Motor neuron (in vitro differentiated cells): ENCODE data around the gene BEX2. TPM values are rescaled to one million over a fixed set of nuclear protein-coding genes. Genes with fewer than 3 reads are reported as not detected.
A peak's percentile ranks its signal among the peaks of the same experiment; 100 is the strongest.
"Not testable (repeated sequence)": the region's sequence is repeated elsewhere in the genome, so short reads cannot be mapped to it uniquely, and the experiment has no call there.

Source experiments
- ATAC-seq, 8 experiments: fragments of 200-7000 bp; cut with Tn5 transposase; replicated peaks in 6 of 8; 2 replicates each; pipeline ENCODE4 v1.8.0; 2021; ENCODE audit warnings: mild to moderate bottlenecking in 8 of 8, moderate library complexity in 8 of 8
- H3K27ac ChIP-seq, 2 donors: fragments of 250-450 bp; sonication (Bioruptor Pico); 2 replicates each; pipeline ENCODE4 v1.9.0; 2021; ENCODE audit warnings: antibody characterized with exemption in 2 of 2, mild to moderate bottlenecking in 2 of 2, moderate library complexity in 1 of 2
- H3K4me1 ChIP-seq, 2 donors: fragments of 250-450 bp; sonication (Bioruptor Pico); replicated peaks in 1 of 2; 2 replicates each; pipeline ENCODE4 v1.6.1; 2021; ENCODE audit warnings: antibody characterized with exemption in 2 of 2, mild to moderate bottlenecking in 2 of 2, moderate library complexity in 1 of 2
- H3K4me3 ChIP-seq, 5 donors: fragments of 250-450 bp; sonication (Bioruptor Pico); 2 replicates each; pipeline ENCODE4 v1.9.0; 2021; ENCODE audit warnings: antibody characterized with exemption in 5 of 5, mild to moderate bottlenecking in 5 of 5, moderate library complexity in 4 of 5
- WGBS, 10 experiments: fragments of 450-650 bp; shearing (Covaris generic); methylation state at CpG; one replicate each; pipeline ENCODE4 v1.0.0; 2022; 5-methylcytosine and 5-hydroxymethylcytosine counted together
- in situ Hi-C, 9 experiments: fragments of 400-800 bp; cut with MboI; loops; one replicate each; pipeline ENCODE4 v1.15.0; 2021; ENCODE audit warnings: low sequenced_read_pairs in 9 of 9, low pct_unique_long_range_greater_than_20kb in 2 of 9; ENCODE audit not compliant: unreplicated experiment in 9 of 9
- total RNA-seq, 8 experiments: library from RNA; unstranded; fragments of 300-600 nt; gene quantifications; 2 replicates each; pipeline versions ENCODE4 v1.2.3 to v1.2.4, GENCODE V29; 2022

Gene BEX2
- total RNA-seq, 8 experiments from 2014 or later: 1.5 to 166 (median 99.5) TPM

- H3K4me3 ChIP-seq: peak overlapping the region in 3 of 5 donors; percentile 68 to 98 (median 91)
- no peak overlapping the region for H3K27ac ChIP-seq
- peaks cover 5% of the 10 kb centered on the region in 2 donors for H3K4me1 ChIP-seq
- in situ Hi-C loops: no loop called here
- ATAC-seq: no peak
- 54 to 100% (median 80%) methylated on average over 1 to 3 of the region's 3 CpGs; no CpG with 5 or more reads in 1 of the 10 experiments for WGBS, 10 experiments
Observed at GRCh38 chrX:103311399-103311780, 600 bp upstream of the BEX2 start.

GRCh38 chrX:103309860-103310554 is 783 bp downstream of the BEX2 start:
- peaks cover 5% of the 10 kb centered on the region in 2 donors for H3K4me1 ChIP-seq
- H3K4me3 ChIP-seq: peak overlapping the region; percentile 68 to 98 (median 91)
- 40 to 95% (median 76%) methylated on average over 1 to 5 of the region's 32 CpGs; no CpG with 5 or more reads in 5 of the 10 experiments for WGBS, 10 experiments
- ATAC-seq: peak in 2 of 8 experiments; percentile 3 to 20
- H3K27ac ChIP-seq: peak overlapping the region; percentile 87 to 95
- in situ Hi-C loops: no loop called here

GRCh38 chrX:103305666-103306065 is 5.1 kb downstream of the BEX2 start:
- H3K27ac ChIP-seq, H3K4me3 ChIP-seq, H3K4me1 ChIP-seq, in situ Hi-C loops, ATAC-seq: not testable (repeated sequence)
- 33 to 100% (median 74%) methylated on average over 1 to 4 of the region's 4 CpGs; no CpG with 5 or more reads in 4 of the 10 experiments for WGBS, 10 experiments

GRCh38 chrX:103304705-103305104 is 6.1 kb downstream of the BEX2 start:
- Histone ChIP-seq H3K4me3 (no peak overlapping the region), H3K4me1 (peaks cover 4% of the 10 kb centered on the region in 2 donors), H3K27ac (no peak overlapping the region)
- in situ Hi-C loops: no loop called here
- ATAC-seq: no peak

GRCh38 chrX:103293118-103293517 is 17.7 kb downstream of the BEX2 start:
- ATAC-seq: no peak

GRCh38 chrX:103279624-103280023 is 31.2 kb downstream of the BEX2 start:
- in situ Hi-C loops: no loop called here
- ATAC-seq: peak in 2 of 8 experiments; percentile 50 to 90
- 0 to 80% (median 21%) methylated on average over 1 of the region's 1 CpG; no CpG with 5 or more reads in 4 of the 10 experiments for WGBS, 10 experiments
- Histone ChIP-seq H3K4me3 (no peak overlapping the region), H3K4me1 (no peaks in the 10 kb centered on the region), H3K27ac (no peak overlapping the region)

More at GRCh38 chrX:103293118-103293517, 17.7 kb downstream of the BEX2 start:
- H3K27ac ChIP-seq: no peak overlapping the region
- no peaks in the 10 kb centered on the region for H3K4me1 ChIP-seq
- 0 to 100% (median 67%) methylated on average over 1 to 2 of the region's 2 CpGs; no CpG with 5 or more reads in 7 of the 10 experiments for whole genome bisulfite sequencing, 10 experiments
- in situ Hi-C loops: no loop called here
- no peak overlapping the region for H3K4me3 ChIP-seq

- Histone ChIP-seq H3K4me1 (no peaks in the 10 kb centered on the region), H3K27ac (peak within 1 kb of the TSS; percentile 55 to 62), H3K4me3 (peak within 1 kb of the TSS; percentile 35 to 49 (median 42))
- in situ Hi-C loops: no loop called here
- WGBS, 10 experiments: 0 to 40% (median 18%) methylated on average over 1 to 10 of the region's 17 CpGs; no CpG with 5 or more reads in 7 of the 10 experiments
- peak in 5 of 8 experiments; percentile 81 to 93 (median 91) for ATAC-seq
Observed at GRCh38 chrX:103276581-103277002, 34.2 kb downstream of the BEX2 start, which contains the start of gene TCEAL5. Gene TCEAL5, minus strand, starts transcription at chrX:103276750. Its CDS starts 2,187 bp downstream, at chrX:103274563.

GRCh38 chrX:103275947-103276567 is 34.7 kb downstream of the BEX2 start:
- in situ Hi-C loops: no loop called here
- Histone ChIP-seq H3K27ac (peak overlapping the region; percentile 55 to 62), H3K4me1 (no peaks in the 10 kb centered on the region), H3K4me3 (peak overlapping the region; percentile 35 to 49 (median 42))
- WGBS, 10 experiments: 0 to 17% (median 10%) methylated on average over 1 to 2 of the region's 23 CpGs; no CpG with 5 or more reads in 6 of the 10 experiments
- ATAC-seq: peak in 5 of 8 experiments; percentile 36 to 63 (median 41)

GRCh38 chrX:103274284-103274683 is 36.5 kb downstream of the BEX2 start:
- no peaks in the 10 kb centered on the region for H3K4me1 ChIP-seq
- in situ Hi-C loops: no loop called here
- 57 to 100% (median 92%) methylated on average over 2 to 4 of the region's 4 CpGs; no CpG with 5 or more reads in 3 of the 10 experiments for WGBS, 10 experiments
- H3K4me3 ChIP-seq: no peak overlapping the region
- ATAC-seq: no peak
- H3K27ac ChIP-seq: no peak overlapping the region

Other genes starting within 250 kb of the BEX2 start
- gene BEX1, start 246.8 kb downstream of the BEX2 start, total RNA-seq: 100 to 1,000 TPM in 5 of 8 experiments, 1 to 10 TPM in 1, not detected in 2; 8.8 to 352 (median 299) TPM
- 10 to 100 TPM in 1 of 8 experiments, under 1 TPM in 3, not detected in 4; 0.24 to 34.6 (median 0.35) TPM for gene NXF3, start 217.8 kb downstream of the BEX2 start, total RNA-seq
- 100 to 1,000 TPM in 5 of 8 experiments, 10 to 100 TPM in 1, 1 to 10 TPM in 1, under 1 TPM in 1; 0.56 to 199 (median 110) TPM for gene BEX4, start 95.9 kb downstream of the BEX2 start, total RNA-seq
- 100 to 1,000 TPM in 4 of 8 experiments, 10 to 100 TPM in 4; 69.1 to 145 (median 105) TPM for gene TCEAL8, start 55.8 kb downstream of the BEX2 start, total RNA-seq
- gene TCEAL5, start 34.2 kb downstream of the BEX2 start, total RNA-seq: 10 to 100 TPM in 5 of 8 experiments, 1 to 10 TPM in 2, under 1 TPM in 1; 0.87 to 47.2 (median 11.4) TPM
- gene TCEAL7, start 19.2 kb upstream of the BEX2 start, total RNA-seq: 10 to 100 TPM in 6 of 8 experiments, 1 to 10 TPM in 1, not detected in 1; 9.5 to 65.1 (median 34.1) TPM
- gene TCEAL9, start 45.5 kb upstream of the BEX2 start, total RNA-seq: 100 to 1,000 TPM in 2 of 8 experiments, 10 to 100 TPM in 6; 50.0 to 157 (median 69.9) TPM
- 100 to 1,000 TPM in 7 of 8 experiments, 10 to 100 TPM in 1; 70.9 to 433 (median 289) TPM for gene BEX3, start 65.5 kb upstream of the BEX2 start, total RNA-seq
- 1 to 10 TPM in 7 of 8 experiments, under 1 TPM in 1; 0.76 to 3.8 (median 2.2) TPM for gene RAB40A, start 208.5 kb upstream of the BEX2 start, total RNA-seq